Stomach smooth muscle (tissue), 2 donors: ENCODE results near the gene ANKFY1.

ENCODE experiments used
- H3K27ac ChIP-seq: one replicate; pipeline ENCODE4 v1.7.0; 2013; ENCODE audit warnings: mild to moderate bottlenecking, low read length, inconsistent platforms
- H3K27me3 ChIP-seq, 2 donors: one replicate each; pipeline ENCODE4 v1.7.0; 2013; ENCODE audit warnings: low read length in 2 of 2; ENCODE audit not compliant: insufficient read depth in 2 of 2, control insufficient read depth in 1 of 2
- H3K36me3 ChIP-seq, 2 donors: one replicate each; pipeline ENCODE4 v1.7.0; 2013; ENCODE audit warnings: low read length in 2 of 2; ENCODE audit not compliant: control insufficient read depth in 2 of 2, insufficient read depth in 2 of 2
- H3K4me1 ChIP-seq: one replicate; pipeline ENCODE4 v1.7.0; 2013; ENCODE audit warnings: low read length; ENCODE audit not compliant: control insufficient read depth, insufficient read depth
- H3K4me3 ChIP-seq, 2 donors: one replicate each; pipeline ENCODE4 v1.7.0; 2013; ENCODE audit warnings: low read length in 2 of 2
- H3K9ac ChIP-seq, 2 donors: one replicate each; pipeline ENCODE4 v1.7.0; 2013; ENCODE audit warnings: low read length in 2 of 2, mild to moderate bottlenecking in 1 of 2
- H3K9me3 ChIP-seq, 2 donors: one replicate each; pipeline ENCODE4 v1.7.0; 2013; ENCODE audit warnings: low read length in 2 of 2; ENCODE audit not compliant: control insufficient read depth in 2 of 2
- donor health status: healthy.
- donor health status: Pancreatic carcinoma.

The ANKFY1 gene

GRCh38 chr17:4157618-4158333, 106.0 kb downstream of the ANKFY1 start:
- peaks cover 35 to 46% of the 10 kb centered on the region in 2 donors for H3K36me3 ChIP-seq
- H3K4me3 ChIP-seq, result no peak overlapping the region
- no peaks in the 10 kb centered on the region for H3K27me3 ChIP-seq
- H3K27ac ChIP-seq, result no peak overlapping the region
- no peaks in the 10 kb centered on the region for H3K4me1 ChIP-seq
- no peak overlapping the region for H3K9ac ChIP-seq
- H3K9me3 ChIP-seq, result no peaks in the 10 kb centered on the region

DNA sequence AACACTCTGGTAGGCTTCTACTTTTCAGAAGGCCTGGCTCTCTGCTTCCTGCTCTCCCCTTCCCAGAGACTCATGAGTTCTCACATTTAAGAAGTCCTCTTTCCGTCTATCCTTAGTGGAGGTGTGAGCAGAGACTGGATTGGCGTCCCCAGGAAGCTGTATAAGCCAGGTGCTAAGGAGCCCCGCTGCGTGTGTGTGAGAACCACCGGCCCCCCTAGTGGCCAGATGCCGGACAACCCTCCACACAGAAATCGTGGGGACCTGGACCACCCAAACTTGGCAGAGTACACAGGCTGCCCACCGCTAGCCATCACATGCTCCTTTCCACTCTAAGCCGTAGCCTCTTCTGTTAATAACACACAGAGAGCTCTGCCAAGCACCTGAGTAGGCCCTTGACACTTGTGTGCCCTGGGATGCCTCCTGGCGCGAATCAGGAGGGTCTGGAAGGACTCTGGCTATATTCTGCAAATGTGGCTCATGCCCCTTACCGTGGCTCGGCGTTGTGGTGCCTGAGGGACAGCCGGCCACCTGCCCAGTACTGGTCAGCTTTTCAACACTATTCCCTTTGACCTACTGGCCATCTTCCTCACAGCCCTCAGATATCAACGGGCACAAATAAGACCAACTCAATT, 106.9 kb downstream of the ANKFY1 start:
- no peaks in the 10 kb centered on the region for H3K27me3 ChIP-seq
- H3K4me1 ChIP-seq, result no peaks in the 10 kb centered on the region
- H3K9ac ChIP-seq, result no peak overlapping the region
- peaks cover 35 to 48% of the 10 kb centered on the region in 2 donors for H3K36me3 ChIP-seq
- H3K27ac ChIP-seq, result no peak overlapping the region
- no peak overlapping the region for H3K4me3 ChIP-seq
- H3K9me3 ChIP-seq, result no peaks in the 10 kb centered on the region

- no peaks in the 10 kb centered on the region for H3K27me3 ChIP-seq
- H3K4me1 ChIP-seq, result no peaks in the 10 kb centered on the region
- no peaks in the 10 kb centered on the region for H3K9me3 ChIP-seq
- no peak overlapping the region for H3K9ac ChIP-seq
- H3K36me3 ChIP-seq, result peaks cover 35 to 49% of the 10 kb centered on the region in 2 donors
- no peak overlapping the region for H3K27ac ChIP-seq
- no peak overlapping the region for H3K4me3 ChIP-seq
Measured at GRCh38 chr17:4155980-4156620, 107.7 kb downstream of the ANKFY1 start.

- H3K27ac ChIP-seq, result no peak overlapping the region
- no peaks in the 10 kb centered on the region for H3K9me3 ChIP-seq
- no peaks in the 10 kb centered on the region for H3K4me1 ChIP-seq
- peaks cover 37 to 48% of the 10 kb centered on the region in 2 donors for H3K36me3 ChIP-seq
- H3K9ac ChIP-seq, result no peak overlapping the region
- no peak overlapping the region for H3K4me3 ChIP-seq
- H3K27me3 ChIP-seq, result no peaks in the 10 kb centered on the region
Measured at GRCh38 chr17:4154201-4154600, 109.6 kb downstream of the ANKFY1 start.

DNA sequence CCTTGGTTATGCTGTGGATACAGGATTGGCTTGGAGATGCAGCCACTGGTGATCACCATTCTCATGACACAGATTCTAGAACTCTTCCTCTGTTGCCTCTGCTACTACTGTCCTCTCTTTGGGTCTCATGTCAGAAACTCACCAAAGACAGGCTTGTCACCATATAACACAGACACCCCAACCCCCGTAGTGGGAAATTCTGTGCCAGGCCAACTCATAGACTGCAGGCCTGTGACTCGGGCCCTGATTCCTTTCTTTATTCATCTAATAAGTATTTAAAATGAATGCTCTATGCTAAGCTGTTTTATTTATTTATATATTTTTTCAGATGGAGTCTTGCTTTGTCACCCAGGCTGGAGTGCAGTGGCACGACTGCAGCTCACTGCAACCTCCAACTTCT, 111.3 kb downstream of the ANKFY1 start:
- Histone ChIP-seq H3K9ac (no peak overlapping the region), H3K36me3 (peaks cover 31 to 39% of the 10 kb centered on the region in 2 donors), H3K27me3 (no peaks in the 10 kb centered on the region), H3K27ac (no peak overlapping the region), H3K4me1 (no peaks in the 10 kb centered on the region), H3K4me3 (no peak overlapping the region), H3K9me3 (no peaks in the 10 kb centered on the region)

- Histone ChIP-seq H3K27ac (no peak overlapping the region), H3K36me3 (peaks cover 22% of the 10 kb centered on the region in 2 donors), H3K4me3 (no peak overlapping the region)
Measured at GRCh38 chr17:4150096-4150495, 113.7 kb downstream of the ANKFY1 start.

GRCh38 chr17:4148611-4149308, 115.0 kb downstream of the ANKFY1 start:
- H3K27me3 ChIP-seq, result no peaks in the 10 kb centered on the region
- H3K4me1 ChIP-seq, result peaks cover 7% of the 10 kb centered on the region
- peaks cover 14 to 16% of the 10 kb centered on the region in 2 donors for H3K36me3 ChIP-seq
- H3K9ac ChIP-seq, result no peak overlapping the region
- H3K4me3 ChIP-seq, result no peak overlapping the region
- no peak overlapping the region for H3K27ac ChIP-seq
- no peaks in the 10 kb centered on the region for H3K9me3 ChIP-seq

More at GRCh38 chr17:4150096-4150495, 113.7 kb downstream of the ANKFY1 start:
- no peaks in the 10 kb centered on the region for H3K9me3 ChIP-seq
- H3K4me1 ChIP-seq, result no peaks in the 10 kb centered on the region
- H3K9ac ChIP-seq, result no peak overlapping the region
- no peaks in the 10 kb centered on the region for H3K27me3 ChIP-seq

DNA sequence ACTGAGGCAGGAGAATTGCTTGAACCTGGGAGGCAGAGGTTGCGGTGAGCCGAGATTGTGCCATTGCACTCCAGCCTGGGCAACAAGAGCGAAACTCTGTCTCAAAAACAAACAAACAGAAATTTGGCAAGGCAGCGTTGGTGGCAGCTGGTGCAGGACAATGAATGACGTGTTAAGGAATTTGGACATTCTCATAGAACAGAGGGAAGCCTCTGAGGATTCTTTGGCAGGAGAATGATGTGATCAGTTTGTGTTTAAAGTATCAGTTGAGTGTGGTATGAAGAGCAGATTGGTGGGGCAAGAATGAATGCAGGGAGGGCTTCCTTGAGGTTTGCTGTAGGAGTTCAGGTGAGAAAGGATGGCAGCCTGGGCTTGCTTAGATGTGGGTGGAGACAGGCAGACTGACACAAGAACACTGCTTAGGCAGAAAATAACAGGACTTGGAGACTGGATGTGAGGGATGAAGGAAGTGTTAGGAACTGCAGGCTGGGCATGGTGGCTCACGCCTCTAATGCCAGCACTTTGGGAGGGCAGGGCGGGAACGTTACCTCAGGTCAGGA, 115.9 kb downstream of the ANKFY1 start:
- H3K9me3 ChIP-seq, result no peaks in the 10 kb centered on the region
- H3K27ac ChIP-seq, result no peak overlapping the region
- peaks cover 7 to 10% of the 10 kb centered on the region in 2 donors for H3K36me3 ChIP-seq
- no peak overlapping the region for H3K4me3 ChIP-seq
- H3K9ac ChIP-seq, result no peak overlapping the region
- H3K4me1 ChIP-seq, result peaks cover 7% of the 10 kb centered on the region
- H3K27me3 ChIP-seq, result no peaks in the 10 kb centered on the region

DNA sequence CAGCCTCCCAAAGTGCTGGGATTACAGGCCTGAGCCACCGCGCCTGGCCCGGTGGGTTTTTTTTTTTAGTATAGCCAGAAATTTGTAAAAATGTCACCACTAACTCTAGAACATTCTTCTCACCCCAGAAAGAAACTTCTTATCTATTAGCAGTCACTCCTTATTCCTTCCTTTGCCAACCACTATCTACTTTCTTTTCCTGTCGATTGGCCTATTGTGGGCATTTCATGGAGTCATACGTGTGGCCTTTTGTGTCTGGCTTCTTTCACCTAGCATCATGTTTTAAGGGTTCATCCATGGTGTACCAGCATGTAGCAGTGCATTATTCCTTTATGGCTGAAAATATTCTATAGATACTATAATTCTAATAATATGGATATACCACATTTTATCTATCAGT, 117.1 kb downstream of the ANKFY1 start:
- H3K27me3 ChIP-seq, result no peaks in the 10 kb centered on the region
- H3K4me1 ChIP-seq, result peaks cover 9% of the 10 kb centered on the region
- H3K27ac ChIP-seq, result no peak overlapping the region
- H3K9me3 ChIP-seq, result no peaks in the 10 kb centered on the region
- no peak overlapping the region for H3K4me3 ChIP-seq
- peaks cover 6 to 7% of the 10 kb centered on the region in 2 donors for H3K36me3 ChIP-seq
- H3K9ac ChIP-seq, result no peak overlapping the region

DNA sequence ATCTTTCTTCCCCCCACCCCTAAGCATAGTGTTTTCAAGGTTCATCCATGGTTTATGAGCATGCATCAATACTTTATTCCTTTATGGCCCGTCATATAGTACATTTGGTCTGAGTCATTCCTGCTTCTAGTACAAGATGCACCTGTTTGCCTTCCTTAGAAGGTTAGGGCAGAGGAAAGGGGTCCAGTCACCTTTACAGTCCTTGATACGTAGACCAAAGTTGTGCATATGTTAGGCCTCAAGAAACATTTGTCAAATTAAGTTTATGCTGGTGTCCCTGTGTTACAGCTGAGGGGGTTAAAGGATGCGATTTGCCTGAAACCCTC, 119.4 kb downstream of the ANKFY1 start:
- H3K4me3 ChIP-seq, result peak overlapping the region; percentile 91 to 95
- peak overlapping the region; percentile 100 for H3K27ac ChIP-seq
- H3K36me3 ChIP-seq, result peaks cover 2 to 3% of the 10 kb centered on the region in 2 donors
- peaks cover 16% of the 10 kb centered on the region for H3K4me1 ChIP-seq
- H3K9ac ChIP-seq, result peak overlapping the region; percentile 99 to 100
- H3K9me3 ChIP-seq, result no peaks in the 10 kb centered on the region
- no peaks in the 10 kb centered on the region for H3K27me3 ChIP-seq
